GM10248 (cell line): Measurements from ENCODE around the gene SENP1.

Experiments used
- CTCF ChIA-PET: fragments of 300-600 bp; sonication (Branson Sonifier 250); formaldehyde crosslinking; extraction: SDS; loops from one replicate; lab custom pipeline; 2021; ENCODE audit warnings: antibody characterized with exemption; lab: Yijun Ruan, JAX
- POLR2A ChIA-PET: fragments of 350-650 bp; sonication (Branson Sonifier 250); formaldehyde crosslinking; extraction: SDS; loops from one replicate; lab custom pipeline; 2020; ENCODE audit warnings: antibody characterized with exemption; lab: Yijun Ruan, JAX
- DNase-seq: peaks from one replicate; pipeline ENCODE4 v3.0.0; 2012; ENCODE audit errors: extremely low spot score
- TF ChIP-seq, protein P1 (sequence below): IDR thresholded peaks from 2 replicates; pipeline ENCODE4 v1.5.1; 2012; ENCODE audit warnings: mild to moderate bottlenecking, low read depth; ENCODE audit errors: extremely low read depth, missing control alignments, control extremely low read depth

Gene SENP1

DNA sequence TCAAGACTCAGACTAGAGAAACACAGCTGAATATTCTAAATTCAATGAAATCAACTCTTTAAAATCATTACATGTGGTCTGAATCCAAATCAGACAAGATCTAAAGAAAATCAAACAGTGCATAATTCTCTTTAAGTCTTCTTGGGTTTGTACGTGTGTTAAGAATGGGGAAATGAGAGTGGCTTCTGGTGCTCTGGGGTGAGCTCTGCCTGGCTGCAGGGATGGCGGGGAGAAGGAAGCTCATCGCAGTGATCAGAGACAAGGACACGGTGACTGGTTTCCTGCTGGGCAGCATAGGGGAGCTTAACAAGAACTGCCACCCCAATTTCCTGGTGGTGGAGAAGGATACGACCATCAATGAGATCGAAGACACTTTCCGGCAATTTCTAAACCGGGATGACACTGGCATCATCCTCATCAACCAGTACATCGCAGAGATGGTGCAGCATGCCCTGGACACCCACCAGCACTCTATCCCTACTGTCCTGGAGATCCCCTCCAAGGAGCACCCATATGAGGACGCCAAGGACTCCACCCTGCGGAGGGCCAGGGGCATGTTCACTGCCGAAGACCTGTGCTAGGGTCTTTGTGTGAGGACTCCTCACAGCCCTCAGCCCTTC lies 20.9 kb downstream of the SENP1 start:
- TF ChIP-seq, protein P1, sequence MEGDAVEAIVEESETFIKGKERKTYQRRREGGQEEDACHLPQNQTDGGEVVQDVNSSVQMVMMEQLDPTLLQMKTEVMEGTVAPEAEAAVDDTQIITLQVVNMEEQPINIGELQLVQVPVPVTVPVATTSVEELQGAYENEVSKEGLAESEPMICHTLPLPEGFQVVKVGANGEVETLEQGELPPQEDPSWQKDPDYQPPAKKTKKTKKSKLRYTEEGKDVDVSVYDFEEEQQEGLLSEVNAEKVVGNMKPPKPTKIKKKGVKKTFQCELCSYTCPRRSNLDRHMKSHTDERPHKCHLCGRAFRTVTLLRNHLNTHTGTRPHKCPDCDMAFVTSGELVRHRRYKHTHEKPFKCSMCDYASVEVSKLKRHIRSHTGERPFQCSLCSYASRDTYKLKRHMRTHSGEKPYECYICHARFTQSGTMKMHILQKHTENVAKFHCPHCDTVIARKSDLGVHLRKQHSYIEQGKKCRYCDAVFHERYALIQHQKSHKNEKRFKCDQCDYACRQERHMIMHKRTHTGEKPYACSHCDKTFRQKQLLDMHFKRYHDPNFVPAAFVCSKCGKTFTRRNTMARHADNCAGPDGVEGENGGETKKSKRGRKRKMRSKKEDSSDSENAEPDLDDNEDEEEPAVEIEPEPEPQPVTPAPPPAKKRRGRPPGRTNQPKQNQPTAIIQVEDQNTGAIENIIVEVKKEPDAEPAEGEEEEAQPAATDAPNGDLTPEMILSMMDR = no peak
- CTCF ChIA-PET = interaction anchor here (0.8 to 1.5 kb wide), 4 partner anchors 18 to 136 kb away, joined by 3 read pairs; no protein-coding TSS in a partner anchor
- peak; percentile 32 for DNase-seq
- POLR2A ChIA-PET = no interaction called here

DNA sequence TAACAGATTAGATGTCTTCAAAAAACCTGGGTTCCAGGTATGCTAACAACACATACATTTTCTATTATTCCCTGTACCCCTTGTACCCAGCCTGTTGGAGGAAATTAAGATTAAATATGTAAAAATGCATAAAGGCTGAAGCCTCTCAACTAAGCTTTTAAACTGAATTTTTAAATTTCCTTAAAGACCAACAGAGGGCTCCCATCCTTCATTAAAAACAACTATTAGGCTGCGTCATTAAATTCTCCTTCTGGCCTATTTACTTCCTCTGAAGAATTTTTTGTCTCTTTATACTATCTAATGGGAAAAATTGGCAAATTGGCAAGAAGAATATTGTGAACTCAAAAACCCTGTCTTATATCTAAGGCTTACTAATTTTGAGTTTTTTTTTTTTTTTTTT lies 21.8 kb downstream of the SENP1 start:
- no peak for DNase-seq
- POLR2A ChIA-PET = no interaction called here
- CTCF ChIA-PET = interaction anchor here (0.8 to 1.5 kb wide), 4 partner anchors 19 to 106 kb away, joined by 3 read pairs; partner anchors contain the start of gene ASB8
- TF ChIP-seq, protein P1 = no peak

DNA sequence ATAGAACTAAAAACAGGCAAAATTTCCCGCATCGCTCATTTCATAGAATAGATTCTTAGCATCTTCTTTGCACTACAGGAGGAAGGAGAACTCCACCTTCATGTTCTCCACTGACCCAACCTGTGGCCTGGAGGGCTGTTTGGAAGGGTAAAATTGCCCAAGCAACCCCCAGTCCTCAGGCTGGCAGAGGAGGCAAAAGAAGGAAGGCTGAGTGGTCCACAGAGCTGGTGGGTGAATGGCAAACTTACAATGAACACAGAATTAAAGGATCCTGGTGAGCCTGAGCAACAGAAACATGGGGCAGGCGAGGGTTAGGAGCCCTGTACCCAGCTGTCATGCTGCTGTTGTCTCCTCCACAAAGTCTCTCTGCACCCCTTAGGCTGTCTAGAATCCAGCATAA lies 25.1 kb downstream of the SENP1 start:
- POLR2A ChIA-PET = no interaction called here
- no peak for DNase-seq
- TF ChIP-seq, protein P1 = no peak
- CTCF ChIA-PET = interaction anchor here (1.2 kb wide), 2 partner anchors 11 to 76 kb away, joined by 3 read pairs; partner anchors contain the start of gene ASB8

DNA sequence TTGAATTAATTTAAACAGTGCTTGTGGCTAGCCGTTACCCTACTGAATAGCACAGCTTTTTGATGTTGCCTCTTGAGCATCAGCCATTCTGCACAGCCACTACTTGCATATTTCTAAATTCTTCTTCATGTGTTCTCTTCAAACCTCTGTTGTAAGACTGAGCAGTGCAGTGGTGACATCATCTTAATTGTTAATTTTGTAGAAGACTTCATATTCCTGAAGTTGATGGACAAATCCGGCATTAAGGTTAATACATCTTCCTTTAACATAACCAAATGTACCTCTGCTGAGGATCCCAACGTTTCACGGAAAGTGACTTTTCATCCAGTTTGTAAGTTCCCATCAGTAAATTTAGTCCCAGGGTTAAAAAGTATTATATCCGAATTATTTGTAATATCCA lies 25.6 kb downstream of the SENP1 start:
- TF ChIP-seq, protein P1 = no peak
- no peak for DNase-seq
- CTCF ChIA-PET = no interaction called here
- POLR2A ChIA-PET = no interaction called here

DNA sequence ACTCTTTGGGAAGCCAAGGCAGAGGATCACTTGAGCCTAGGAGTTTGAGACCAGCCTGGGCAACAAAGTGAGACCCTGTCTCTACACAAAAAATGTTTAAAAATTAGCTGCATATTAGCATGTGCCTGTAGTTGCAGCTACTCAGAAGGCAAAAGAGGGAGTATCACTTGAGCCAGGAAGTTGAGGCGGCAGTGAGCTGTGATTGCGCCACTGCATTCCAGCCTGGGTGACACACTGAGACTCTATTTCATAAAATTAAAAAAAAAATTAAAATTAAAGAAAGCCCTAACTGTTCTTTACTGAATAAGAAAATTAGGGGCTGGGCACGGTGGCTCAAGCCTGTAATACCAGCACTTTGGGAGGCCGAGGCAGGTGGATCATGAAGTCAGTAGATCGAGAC lies 27.0 kb downstream of the SENP1 start:
- POLR2A ChIA-PET = no interaction called here

DNA sequence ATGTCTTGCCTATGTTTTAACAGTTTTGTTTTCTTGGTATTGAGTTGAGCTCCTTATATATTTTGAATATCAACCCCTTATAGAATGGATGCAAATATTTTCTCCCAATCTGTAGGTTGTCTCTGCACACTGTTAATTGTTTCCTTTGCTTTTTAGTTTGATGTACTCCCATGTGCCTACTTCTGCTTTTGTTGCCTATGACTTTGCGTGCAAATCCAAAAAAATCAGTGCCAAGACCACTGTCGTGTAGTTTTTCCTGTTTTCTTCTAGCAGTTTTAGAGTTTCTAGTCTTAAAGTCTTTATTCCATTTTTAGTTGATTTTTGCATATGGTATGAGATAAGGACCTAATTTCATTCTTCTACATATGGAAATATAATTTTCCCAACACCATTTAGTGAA lies 28.8 kb downstream of the SENP1 start:
- DNase-seq = no peak
- ChIA-PET POLR2A (interaction anchor here (0.9 kb wide), 1 partner anchor 22 kb away, joined by 3 read pairs; no protein-coding TSS in a partner anchor), CTCF (interaction anchor here (1.1 kb wide), 2 partner anchors 10 to 11 kb away, joined by 3 to 4 read pairs; no protein-coding TSS in a partner anchor)
- TF ChIP-seq, protein P1 = no peak

More for the DNA sequence above, 27.0 kb downstream of the SENP1 start:
- TF ChIP-seq, protein P1 = no peak
- CTCF ChIA-PET = interaction anchor here (1.2 kb wide), 1 partner anchor 12 kb away, joined by 3 read pairs; no protein-coding TSS in a partner anchor
- no peak for DNase-seq

DNA sequence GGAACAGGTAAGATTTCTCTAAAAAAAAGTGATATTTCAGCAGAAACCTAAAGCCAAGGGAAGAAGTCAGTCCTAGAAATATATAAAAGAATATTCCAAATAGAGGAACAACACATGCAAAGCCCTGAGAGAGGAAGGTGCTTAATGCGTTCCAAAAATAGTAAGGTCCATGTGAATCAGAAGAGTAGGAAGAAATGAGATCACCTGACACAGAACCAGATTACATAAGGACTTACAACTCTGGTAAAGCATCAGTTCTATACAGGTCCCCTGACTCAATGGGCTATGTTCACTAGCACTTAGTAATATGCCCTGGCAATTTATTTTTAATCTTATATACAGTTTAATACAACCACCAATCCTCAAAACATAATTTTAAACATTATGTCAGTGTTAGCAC lies 30.0 kb downstream of the SENP1 start:
- CTCF ChIA-PET = no interaction called here
- POLR2A ChIA-PET = no interaction called here
- DNase-seq = no peak
- TF ChIP-seq, protein P1 = no peak
